H9 (cell line): ENCODE results near the gene ZNHIT2. TPM values are rescaled to one million over a fixed set of nuclear protein-coding genes. Genes with fewer than 3 reads are reported as not detected.

Source experiments
- DNase-seq: peaks from one replicate; pipeline ENCODE4 v3.0.0-alpha.2; 2017
- H2AFZ ChIP-seq: one replicate; pipeline ENCODE4 v1.6.1; 2013; ENCODE audit warnings: mild to moderate bottlenecking, low read length, control low read depth, moderate library complexity
- H2AK5ac ChIP-seq: 2 replicates; pipeline ENCODE4 v1.6.1; 2013; ENCODE audit warnings: low read length, control low read depth, mixed read lengths; ENCODE audit not compliant: insufficient read length
- H2BK120ac ChIP-seq: one replicate; pipeline ENCODE4 v1.6.1; 2013; ENCODE audit warnings: low read depth, mild to moderate bottlenecking, low read length, control low read depth, inconsistent platforms; ENCODE audit not compliant: poor library complexity, severe bottlenecking
- H2BK12ac ChIP-seq: 2 replicates; pipeline ENCODE4 v1.6.1; 2013; ENCODE audit warnings: low read length, control low read depth, mixed read lengths, low read depth; ENCODE audit not compliant: insufficient read length
- H2BK15ac ChIP-seq: 2 replicates; pipeline ENCODE4 v1.6.1; 2013; ENCODE audit warnings: low read depth, low read length, control low read depth
- H2BK20ac ChIP-seq: one replicate; pipeline ENCODE4 v1.6.1; 2013; ENCODE audit warnings: low read depth, mild to moderate bottlenecking, low read length, control low read depth, inconsistent platforms; ENCODE audit not compliant: poor library complexity, severe bottlenecking
- H2BK5ac ChIP-seq: 2 replicates; pipeline ENCODE4 v1.6.1; 2013; ENCODE audit warnings: low read length, control low read depth, mixed read lengths; ENCODE audit not compliant: insufficient read length
- H3K14ac ChIP-seq: 2 replicates; pipeline ENCODE4 v1.6.1; 2013; ENCODE audit warnings: low read length, control low read depth; ENCODE audit not compliant: insufficient read depth
- H3K18ac ChIP-seq: 2 replicates; pipeline ENCODE4 v1.6.1; 2013; ENCODE audit warnings: low read depth, mild to moderate bottlenecking, mixed read lengths, low read length, control low read depth; ENCODE audit not compliant: insufficient read length
- H3K23ac ChIP-seq: 2 replicates; pipeline ENCODE4 v1.6.1; 2013; ENCODE audit warnings: low read length, control low read depth, mixed read lengths, low read depth; ENCODE audit not compliant: insufficient read length
- H3K23me2 ChIP-seq: 2 replicates; pipeline ENCODE4 v1.6.1; 2013; ENCODE audit warnings: low read depth, mild to moderate bottlenecking, mixed read lengths, low read length, control low read depth; ENCODE audit not compliant: insufficient read length, poor library complexity, severe bottlenecking
- H3K27ac ChIP-seq: 2 replicates; pipeline ENCODE4 v1.5.1; 2013; ENCODE audit warnings: low read length, control low read depth, mixed read lengths, low read depth; ENCODE audit not compliant: insufficient read length
- H3K27me3 ChIP-seq: 2 replicates; pipeline ENCODE4 v1.6.1; 2013; ENCODE audit warnings: low read length, control low read depth, inconsistent platforms; ENCODE audit not compliant: insufficient read depth
- H3K4ac ChIP-seq: 2 replicates; pipeline ENCODE4 v1.6.1; 2013; ENCODE audit warnings: low read depth, mild to moderate bottlenecking, control low read depth, inconsistent platforms, low read length, moderate library complexity
- H3K4me1 ChIP-seq: 2 replicates; pipeline ENCODE4 v1.6.1; 2013; ENCODE audit warnings: low read length, control low read depth, inconsistent platforms; ENCODE audit not compliant: insufficient read depth
- H3K4me2 ChIP-seq: 2 replicates; pipeline ENCODE4 v1.6.1; 2013; ENCODE audit warnings: low read length, control low read depth, mixed read lengths; ENCODE audit not compliant: insufficient read length, insufficient read depth
- H3K56ac ChIP-seq: 2 replicates; pipeline ENCODE4 v1.6.1; 2013; ENCODE audit warnings: low read depth, mild to moderate bottlenecking, mixed read lengths, low read length, control low read depth; ENCODE audit not compliant: insufficient read length
- H3K79me1 ChIP-seq: 2 replicates; pipeline ENCODE4 v1.6.1; 2013; ENCODE audit warnings: low read depth, mild to moderate bottlenecking, moderate library complexity, low read length, control low read depth, inconsistent platforms; ENCODE audit not compliant: insufficient read depth, poor library complexity, severe bottlenecking
- H3K79me2 ChIP-seq: 2 replicates; pipeline ENCODE4 v1.6.1; 2013; ENCODE audit warnings: low read length, control low read depth, inconsistent platforms; ENCODE audit not compliant: insufficient read depth
- H3K9ac ChIP-seq: 2 replicates; pipeline ENCODE4 v1.6.1; 2013; ENCODE audit warnings: low read length, control low read depth, mixed read lengths; ENCODE audit not compliant: insufficient read length; ENCODE audit errors: extremely low read depth
- H3K9me3 ChIP-seq: one replicate; pipeline ENCODE4 v1.6.1; 2013; ENCODE audit warnings: low read depth, low read length, inconsistent platforms; ENCODE audit not compliant: control insufficient read depth
- H3T11ph ChIP-seq: one replicate; pipeline ENCODE4 v1.6.1; 2013; ENCODE audit warnings: mild to moderate bottlenecking, low read length, control low read depth, inconsistent platforms
- H4K20me1 ChIP-seq: one replicate; pipeline ENCODE4 v1.6.1; 2013; ENCODE audit not compliant: control insufficient read depth, insufficient read length, insufficient read depth
- H4K5ac ChIP-seq: 2 replicates; pipeline ENCODE4 v1.6.1; 2013; ENCODE audit warnings: low read depth, mild to moderate bottlenecking, mixed read lengths, low read length, control low read depth; ENCODE audit not compliant: insufficient read length
- H4K8ac ChIP-seq: replicated peaks from 2 replicates; pipeline ENCODE4 v1.6.1; 2013; ENCODE audit warnings: low read length, control low read depth, mixed read lengths, low read depth; ENCODE audit not compliant: insufficient read length
- H4K91ac ChIP-seq: 2 replicates; pipeline ENCODE4 v1.6.1; 2013; ENCODE audit warnings: low read depth, mild to moderate bottlenecking, moderate library complexity, mixed read lengths, low read length, control low read depth; ENCODE audit not compliant: insufficient read length
- H3K27ac Mint-ChIP-seq, 3 experiments: 2 replicates in 2 of 3; 3 replicates in 1 of 3; pipeline ENCODE4 v1.8.0; 2020 to 2021; ENCODE audit warnings: mixed read lengths in 3 of 3, mild to moderate bottlenecking in 1 of 3, moderate library complexity in 1 of 3
- H3K27me3 Mint-ChIP-seq: 2 replicates; pipeline ENCODE4 v1.8.0; 2021; ENCODE audit warnings: low read depth, mild to moderate bottlenecking, moderate library complexity, mixed read lengths
- H3K36me3 Mint-ChIP-seq, 3 experiments: 2 replicates in 2 of 3; 3 replicates in 1 of 3; pipeline ENCODE4 v1.8.0; 2020 to 2021; ENCODE audit warnings: low read depth in 3 of 3, mixed read lengths in 3 of 3; ENCODE audit not compliant: insufficient read depth in 1 of 3
- H3K4me1 Mint-ChIP-seq, 2 experiments: 2 replicates each; pipeline ENCODE4 v1.8.0; 2020; ENCODE audit warnings: mixed read lengths in 2 of 2
- H3K4me3 Mint-ChIP-seq, 2 experiments: 2 replicates in 1 of 2; 3 replicates in 1 of 2; pipeline ENCODE4 v1.8.0; 2020 to 2021; ENCODE audit warnings: mild to moderate bottlenecking in 2 of 2, mixed read lengths in 2 of 2, moderate library complexity in 1 of 2
- H3K9me3 Mint-ChIP-seq, 2 experiments: 2 replicates in 1 of 2; 3 replicates in 1 of 2; pipeline ENCODE4 v1.8.0; 2020; ENCODE audit warnings: mild to moderate bottlenecking in 2 of 2, mixed read lengths in 2 of 2, moderate library complexity in 1 of 2
- WGBS: extraction: QIAGEN DNeasy Blood & Tissue Kit; methylation state at CpG from one replicate; pipeline ENCODE4 v1.1.7; 2013; ENCODE audit warnings: missing lambda C conversion rate, low lambda C conversion rate, mixed read lengths; ENCODE audit not compliant: insufficient read length; ENCODE audit errors: extremely low coverage; 5-methylcytosine and 5-hydroxymethylcytosine counted together
- total RNA-seq: library from RNA; stranded (reverse); gene quantifications from 2 replicates; pipeline ENCODE4 v1.2.1, GENCODE V29; 2021
- TF ChIP-seq, protein P1 (sequence below): fragments of 200-600 bp; sonication (generic); conservative IDR thresholded peaks from 3 replicates; pipeline ENCODE4 v1.8.0; 2021; ENCODE audit warnings: antibody characterized with exemption, mild to moderate bottlenecking

ZNHIT2 gene
- total RNA-seq, 1 experiment from 2014 or later = 18.3 TPM

DNA sequence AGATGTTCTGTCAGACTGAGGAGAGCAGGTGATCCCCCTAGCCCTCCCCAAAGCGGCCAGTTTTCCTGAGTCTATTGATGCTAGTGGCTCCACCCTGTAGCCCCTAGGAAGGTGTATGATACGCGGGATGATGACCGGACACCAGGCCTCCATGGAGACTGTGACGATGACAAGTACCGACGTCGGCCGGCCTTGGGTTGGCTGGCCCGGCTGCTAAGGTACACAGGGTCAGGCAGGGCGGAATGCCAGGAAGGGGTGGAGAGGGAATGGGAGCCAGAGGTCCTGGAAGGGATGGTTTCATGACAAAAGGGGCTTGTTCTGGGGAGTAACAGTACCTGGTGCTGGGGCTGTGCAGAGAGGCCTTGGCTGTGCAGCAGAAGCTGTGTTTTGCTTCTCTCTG, 30.3 kb downstream of the ZNHIT2 start:
- Histone ChIP-seq H3K9me3 (no peaks in the 10 kb centered on the region), H3K14ac (no peak overlapping the region), H3T11ph (no peak overlapping the region), H3K27me3 (no peaks in the 10 kb centered on the region), H3K27ac (no peak overlapping the region), H2BK20ac (no peak overlapping the region), H4K5ac (no peak overlapping the region), H3K4me2 (no peak overlapping the region), H4K8ac (no peak overlapping the region), H4K20me1 (peaks cover 3% of the 10 kb centered on the region), H3K4ac (no peak overlapping the region), H3K9ac (no peak overlapping the region), H2BK15ac (no peak overlapping the region), H3K18ac (no peak overlapping the region), H2AFZ (no peak overlapping the region), H2BK120ac (no peak overlapping the region), H3K23ac (no peak overlapping the region), H3K79me1 (no peaks in the 10 kb centered on the region), H3K23me2 (peaks cover 12% of the 10 kb centered on the region), H2AK5ac (no peak overlapping the region), H4K91ac (no peak overlapping the region), H2BK5ac (no peak overlapping the region), H3K4me1 (no peaks in the 10 kb centered on the region), H3K79me2 (peaks cover 8% of the 10 kb centered on the region; the same call in 1 of the 2 replicates), H2BK12ac (no peak overlapping the region), H3K56ac (no peak overlapping the region)
- no peaks in the 10 kb centered on the region for H3K27me3 Mint-ChIP-seq
- TF ChIP-seq, protein P1, sequence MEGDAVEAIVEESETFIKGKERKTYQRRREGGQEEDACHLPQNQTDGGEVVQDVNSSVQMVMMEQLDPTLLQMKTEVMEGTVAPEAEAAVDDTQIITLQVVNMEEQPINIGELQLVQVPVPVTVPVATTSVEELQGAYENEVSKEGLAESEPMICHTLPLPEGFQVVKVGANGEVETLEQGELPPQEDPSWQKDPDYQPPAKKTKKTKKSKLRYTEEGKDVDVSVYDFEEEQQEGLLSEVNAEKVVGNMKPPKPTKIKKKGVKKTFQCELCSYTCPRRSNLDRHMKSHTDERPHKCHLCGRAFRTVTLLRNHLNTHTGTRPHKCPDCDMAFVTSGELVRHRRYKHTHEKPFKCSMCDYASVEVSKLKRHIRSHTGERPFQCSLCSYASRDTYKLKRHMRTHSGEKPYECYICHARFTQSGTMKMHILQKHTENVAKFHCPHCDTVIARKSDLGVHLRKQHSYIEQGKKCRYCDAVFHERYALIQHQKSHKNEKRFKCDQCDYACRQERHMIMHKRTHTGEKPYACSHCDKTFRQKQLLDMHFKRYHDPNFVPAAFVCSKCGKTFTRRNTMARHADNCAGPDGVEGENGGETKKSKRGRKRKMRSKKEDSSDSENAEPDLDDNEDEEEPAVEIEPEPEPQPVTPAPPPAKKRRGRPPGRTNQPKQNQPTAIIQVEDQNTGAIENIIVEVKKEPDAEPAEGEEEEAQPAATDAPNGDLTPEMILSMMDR = no peak
- H3K4me1 Mint-ChIP-seq = peaks cover 14 to 16% of the 10 kb centered on the region in 2 experiments
- H3K4me3 Mint-ChIP-seq = no peak overlapping the region
- DNase-seq = no peak
- H3K9me3 Mint-ChIP-seq = no peaks in the 10 kb centered on the region; a peak in 1 of 5 replicates
- no peak overlapping the region; a peak in 1 of 7 replicates for H3K27ac Mint-ChIP-seq
- peaks cover 10 to 47% (median 45%) of the 10 kb centered on the region in 3 experiments for H3K36me3 Mint-ChIP-seq
- no CpG with 5 or more reads among the region's 11 CpGs for WGBS
